ENCODE data around the gene PLCH1.

DNA sequence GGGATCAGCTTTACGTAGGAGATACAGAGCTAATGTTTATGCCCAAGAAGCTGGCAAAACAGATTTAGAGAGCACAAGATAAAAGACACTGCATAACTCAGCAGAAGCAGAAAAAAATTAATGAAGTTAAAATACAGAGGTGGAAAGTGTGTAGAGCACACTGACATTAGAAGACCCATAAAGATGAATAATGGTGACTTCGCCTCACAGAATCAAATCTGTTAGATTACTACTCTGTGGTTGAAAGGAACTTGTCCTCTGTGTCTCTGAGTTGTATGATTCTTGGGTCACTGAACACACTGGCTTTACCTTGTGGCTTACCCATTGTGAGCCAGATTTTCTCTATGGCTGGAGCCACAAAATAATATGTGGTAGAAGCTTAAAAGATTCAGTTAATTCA is 224.4 kb downstream of the PLCH1 start:
- TF ChIP-seq, protein P1, sequence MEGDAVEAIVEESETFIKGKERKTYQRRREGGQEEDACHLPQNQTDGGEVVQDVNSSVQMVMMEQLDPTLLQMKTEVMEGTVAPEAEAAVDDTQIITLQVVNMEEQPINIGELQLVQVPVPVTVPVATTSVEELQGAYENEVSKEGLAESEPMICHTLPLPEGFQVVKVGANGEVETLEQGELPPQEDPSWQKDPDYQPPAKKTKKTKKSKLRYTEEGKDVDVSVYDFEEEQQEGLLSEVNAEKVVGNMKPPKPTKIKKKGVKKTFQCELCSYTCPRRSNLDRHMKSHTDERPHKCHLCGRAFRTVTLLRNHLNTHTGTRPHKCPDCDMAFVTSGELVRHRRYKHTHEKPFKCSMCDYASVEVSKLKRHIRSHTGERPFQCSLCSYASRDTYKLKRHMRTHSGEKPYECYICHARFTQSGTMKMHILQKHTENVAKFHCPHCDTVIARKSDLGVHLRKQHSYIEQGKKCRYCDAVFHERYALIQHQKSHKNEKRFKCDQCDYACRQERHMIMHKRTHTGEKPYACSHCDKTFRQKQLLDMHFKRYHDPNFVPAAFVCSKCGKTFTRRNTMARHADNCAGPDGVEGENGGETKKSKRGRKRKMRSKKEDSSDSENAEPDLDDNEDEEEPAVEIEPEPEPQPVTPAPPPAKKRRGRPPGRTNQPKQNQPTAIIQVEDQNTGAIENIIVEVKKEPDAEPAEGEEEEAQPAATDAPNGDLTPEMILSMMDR (IDR thresholded peaks at IDR 0.05): no peak
- TF ChIP-seq EZH2phosphoT487 (IDR thresholded peaks at IDR 0.05): no peak

All from neural progenitor cell (in vitro differentiated cells).